IMR-90 (cell line): ENCODE measurements around the gene RBPJL.

Source experiments
- CHD1 ChIP-seq: IDR thresholded peaks from 2 replicates; pipeline ENCODE4 v1.6.1; 2012; ENCODE audit warnings: low read depth, low read length, improper control_type of control experiment
- CTCF ChIP-seq: conservative IDR thresholded peaks from 2 replicates; pipeline ENCODE4 v1.5.1; 2012; ENCODE audit warnings: mild to moderate bottlenecking, low read depth, low read length, improper control_type of control experiment
- MAFK ChIP-seq: IDR thresholded peaks from 2 replicates; pipeline ENCODE4 v1.6.1; 2012; ENCODE audit warnings: low read depth, low read length, improper control_type of control experiment
- MXI1 ChIP-seq: IDR thresholded peaks from 2 replicates; pipeline ENCODE4 v1.6.1; 2012; ENCODE audit warnings: low read depth, mild to moderate bottlenecking, low read length, moderate library complexity, borderline replicate concordance
- POLR2A ChIP-seq: IDR thresholded peaks from 2 replicates; pipeline ENCODE4 v1.6.1; 2012; ENCODE audit warnings: mild to moderate bottlenecking, low read depth, low read length
- RAD21 ChIP-seq: IDR thresholded peaks from 2 replicates; pipeline ENCODE4 v1.6.1; 2012; ENCODE audit warnings: low read length, improper control_type of control experiment

GRCh38 chr20:45355209-45356084, 48.8 kb downstream of the RBPJL start:
- TF ChIP-seq POLR2A (no peak), CTCF (no peak), MXI1 (no peak), MAFK (no peak), CHD1 (no peak), RAD21 (no peak)
